Measurements from ENCODE around the gene APOF. TPM values are rescaled to one million over a fixed set of nuclear protein-coding genes. Genes with fewer than 3 reads are reported as not detected.

The APOF gene
- total RNA-seq, 1 experiment from 2014 or later: not detected

GRCh38 chr12:56317675-56318074, 45.0 kb downstream of the APOF start:
- no peak for DNase-seq
- TF ChIP-seq EZH2 (IDR thresholded peaks at IDR 0.05; ENCODE audit: low read depth): no peak
- TF ChIP-seq CTCF (conservative IDR thresholded peaks at IDR 0.05): no peak
- Histone ChIP-seq H3K9me3 (ENCODE audit: insufficient read depth, low read depth) (no peaks in the 10 kb centered on the region), H3K4me3 (no peak overlapping the region), H3F3A (ENCODE audit: insufficient read depth, low read depth) (peaks cover 8% of the 10 kb centered on the region), H3K36me3 (ENCODE audit: low read depth) (peaks cover 9% of the 10 kb centered on the region; the same call in 1 of the 2 replicates), H3K27me3 (ENCODE audit: insufficient read depth, low read depth) (no peaks in the 10 kb centered on the region), H3K79me2 (ENCODE audit: low read depth) (peaks cover 18% of the 10 kb centered on the region), H3K4me1 (replicated peaks; ENCODE audit: insufficient read depth) (peaks cover 18% of the 10 kb centered on the region), H2AFZ (no peak overlapping the region), H3K9me2 (ENCODE audit: insufficient read depth) (no peaks in the 10 kb centered on the region), H3K27ac (no peak overlapping the region), H4K20me1 (ENCODE audit: insufficient read depth) (no peaks in the 10 kb centered on the region), H3K4me2 (no peak overlapping the region)
- no TSS peak for BruUV-seq (replicated peaks)
- CTCF ChIA-PET: no interaction called here
- intact Hi-C loops (cut with micrococcal nuclease; ENCODE audit: unreplicated experiment): loop anchor here (2.0 kb wide), 1 partner anchor 17 kb away; the partner anchor contains the start of gene CS
- POLR2A ChIA-PET (ENCODE audit: unreplicated experiment): interaction anchor here (0.6 kb wide), 1 partner anchor 13 kb away, joined by 5 read pairs; no protein-coding TSS in a partner anchor

- no peaks in the 10 kb centered on the region for H4K20me1 ChIP-seq (ENCODE audit: insufficient read depth)
- TF ChIP-seq EZH2 (IDR thresholded peaks at IDR 0.05; ENCODE audit: low read depth) (no peak), CTCF (conservative IDR thresholded peaks at IDR 0.05) (no peak; the same call in 1 of the 2 replicates)
- H3K36me3 ChIP-seq (ENCODE audit: low read depth): peaks cover 11% of the 10 kb centered on the region; the same call in 1 of the 2 replicates
- H3K9me3 ChIP-seq (ENCODE audit: insufficient read depth, low read depth): no peaks in the 10 kb centered on the region
- no TSS peak for BruUV-seq (replicated peaks)
- ChIA-PET CTCF (interaction anchor here (0.6 to 1.3 kb wide), 5 partner anchors 44 to 191 kb away, joined by 3 to 8 read pairs (median 5); partner anchors contain the start of gene STAT2), POLR2A (ENCODE audit: unreplicated experiment) (interaction anchor here (0.6 to 1.4 kb wide), 7 partner anchors 15 to 321 kb away, joined by 3 to 8 read pairs (median 7); partner anchors contain the start of genes PAN2 and STAT2)
- intact Hi-C loops (cut with micrococcal nuclease; ENCODE audit: unreplicated experiment): loop anchor here (1.0 to 2.0 kb wide), 2 partner anchors 15 to 148 kb away; partner anchors contain the start of gene CS
- peaks cover 18% of the 10 kb centered on the region for H3K79me2 ChIP-seq (ENCODE audit: low read depth)
- H3K4me1 ChIP-seq (replicated peaks; ENCODE audit: insufficient read depth): peaks cover 18% of the 10 kb centered on the region
- H3K27me3 ChIP-seq (ENCODE audit: insufficient read depth, low read depth): no peaks in the 10 kb centered on the region
- peak within 1 kb of the TSS; percentile 83 for H3K4me3 ChIP-seq
- no peaks in the 10 kb centered on the region for H3K9me2 ChIP-seq (ENCODE audit: insufficient read depth)
- peak within 1 kb of the TSS; percentile 51 for H3K27ac ChIP-seq
- peak within 1 kb of the TSS; percentile 91 for H2AFZ ChIP-seq
- peak within 1 kb of the TSS; percentile 89 for H3K4me2 ChIP-seq
- DNase-seq: peak; percentile 95
- H3F3A ChIP-seq (ENCODE audit: insufficient read depth, low read depth): peaks cover 8% of the 10 kb centered on the region
Measured at GRCh38 chr12:56315622-56316473, 46.8 kb downstream of the APOF start, which contains the start of gene CNPY2. Gene CNPY2 (minus strand): TSS chr12:56315988. CDS start chr12:56315217, 771 bp downstream.

- Histone ChIP-seq H3K9me2 (ENCODE audit: insufficient read depth) (no peaks in the 10 kb centered on the region), H4K20me1 (ENCODE audit: insufficient read depth) (no peaks in the 10 kb centered on the region), H2AFZ (peak overlapping the region; percentile 91), H3K27ac (peak overlapping the region; percentile 51), H3K36me3 (ENCODE audit: low read depth) (peaks cover 14% of the 10 kb centered on the region; the same call in 1 of the 2 replicates), H3K27me3 (ENCODE audit: insufficient read depth, low read depth) (no peaks in the 10 kb centered on the region), H3K9me3 (ENCODE audit: insufficient read depth, low read depth) (no peaks in the 10 kb centered on the region), H3K4me2 (peak overlapping the region; percentile 89), H3K79me2 (ENCODE audit: low read depth) (peaks cover 18% of the 10 kb centered on the region), H3F3A (ENCODE audit: insufficient read depth, low read depth) (peaks cover 8% of the 10 kb centered on the region), H3K4me1 (replicated peaks; ENCODE audit: insufficient read depth) (peaks cover 18% of the 10 kb centered on the region), H3K4me3 (peak overlapping the region; percentile 83)
- CTCF ChIA-PET: interaction anchor here (0.6 to 1.3 kb wide), 4 partner anchors 45 to 190 kb away, joined by 3 to 8 read pairs (median 6); partner anchors contain the start of gene STAT2
- intact Hi-C loops (cut with micrococcal nuclease; ENCODE audit: unreplicated experiment): no loop called here
- DNase-seq: no peak
- TSS peak; percentile 53 for BruUV-seq (replicated peaks)
- TF ChIP-seq CTCF (conservative IDR thresholded peaks at IDR 0.05): no peak
- no peak for TF ChIP-seq EZH2 (IDR thresholded peaks at IDR 0.05; ENCODE audit: low read depth)
- POLR2A ChIA-PET (ENCODE audit: unreplicated experiment): interaction anchor here (0.6 to 1.4 kb wide), 5 partner anchors 14 to 322 kb away, joined by 3 to 8 read pairs (median 7); partner anchors contain the start of genes PAN2 and STAT2
Measured at GRCh38 chr12:56315249-56315621, 47.4 kb downstream of the APOF start.
